Muscle of back (tissue), 13 donors: ENCODE data around the gene WFDC11. TPM values are rescaled to one million over a fixed set of nuclear protein-coding genes. Genes with fewer than 3 reads are reported as not detected.
A peak's percentile ranks its signal among the peaks of the same experiment; 100 is the strongest.
"Not testable (repeated sequence)": the region's sequence is repeated elsewhere in the genome, so short reads cannot be mapped to it uniquely, and the experiment has no call there.

Experiments used
- DNase-seq, 3 donors: peaks; one replicate each; pipeline versions ENCODE4 v3.0.0 to v3.0.0-alpha.2; 2013
- long read RNA-seq, 9 donors: transcript quantifications; one replicate each; lab custom pipeline, GENCODE V29; 2026
- polyA plus RNA-seq, 10 donors: library from polyadenylated mRNA; unstranded; fragments of 120-200 nt; gene quantifications; one replicate each; pipeline ENCODE4 v1.2.1, GENCODE V29; 2013; ENCODE audit not compliant: insufficient read length in 10 of 10

The WFDC11 gene
- polyA plus RNA-seq = not detected
- long read RNA-seq, donor 1 = 0 reads
- long read RNA-seq, donor 2 = 0 reads
- long read RNA-seq, donor 3 = 0 reads
- long read RNA-seq, donor 4 = 0 reads
- long read RNA-seq, donor 5 = 0 reads
- long read RNA-seq, donor 6 = 0 reads
- long read RNA-seq, donor 7 = 0 reads
- long read RNA-seq, donor 8 = 0 reads
- long read RNA-seq, donor 9 = 0 reads

DNA sequence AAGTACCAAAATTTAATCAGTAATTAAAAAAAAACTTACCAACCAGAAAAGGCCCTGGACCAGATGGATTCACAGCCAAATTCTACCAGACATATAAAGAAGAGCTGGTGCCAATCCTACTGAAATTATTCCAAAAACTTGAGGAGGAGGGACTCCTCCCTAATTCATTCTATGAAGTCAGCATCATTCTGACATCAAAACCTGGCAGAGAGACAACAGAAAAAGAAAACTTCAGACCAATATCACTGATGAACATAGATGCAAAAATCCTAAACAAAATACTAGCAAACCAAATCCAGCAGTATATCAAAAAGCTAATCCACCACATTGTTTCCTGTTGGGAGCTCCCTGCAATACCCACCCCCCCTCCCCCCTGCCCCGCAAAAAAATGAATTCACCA is at the start of gene WFDC11:
WFDC11 (minus strand) TSS at position 101 of the 400 bp plus-strand sequence. CDS start 19,639 bp downstream, outside the sequence.
- DNase-seq = no peak

DNA sequence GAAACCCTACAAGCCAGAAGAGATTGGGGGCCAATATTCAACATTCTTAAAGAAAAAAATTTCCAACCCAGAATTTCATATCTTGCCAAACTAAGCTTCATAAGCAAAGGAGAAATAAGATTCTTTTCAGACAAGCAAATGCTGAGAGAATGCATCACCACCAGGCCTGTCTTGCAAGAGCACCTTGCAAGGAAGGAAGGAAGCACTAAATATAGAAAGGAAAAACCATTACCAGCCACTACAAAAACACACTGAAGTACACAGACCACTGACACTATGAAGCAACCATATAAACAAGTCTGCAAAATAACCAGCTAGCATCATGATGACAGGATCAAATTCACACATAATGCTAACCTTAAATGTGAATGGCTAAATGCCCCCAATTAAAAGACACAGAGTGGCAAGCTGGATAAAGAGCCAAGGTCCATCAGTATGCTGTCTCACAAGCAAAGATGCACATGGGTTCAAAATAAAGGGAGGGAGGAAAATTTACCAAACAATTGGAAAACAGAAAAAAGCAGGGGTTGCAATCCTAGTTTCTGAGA is 46.2 kb upstream of the WFDC11 start:
- DNase-seq = not testable (repeated sequence)

DNA sequence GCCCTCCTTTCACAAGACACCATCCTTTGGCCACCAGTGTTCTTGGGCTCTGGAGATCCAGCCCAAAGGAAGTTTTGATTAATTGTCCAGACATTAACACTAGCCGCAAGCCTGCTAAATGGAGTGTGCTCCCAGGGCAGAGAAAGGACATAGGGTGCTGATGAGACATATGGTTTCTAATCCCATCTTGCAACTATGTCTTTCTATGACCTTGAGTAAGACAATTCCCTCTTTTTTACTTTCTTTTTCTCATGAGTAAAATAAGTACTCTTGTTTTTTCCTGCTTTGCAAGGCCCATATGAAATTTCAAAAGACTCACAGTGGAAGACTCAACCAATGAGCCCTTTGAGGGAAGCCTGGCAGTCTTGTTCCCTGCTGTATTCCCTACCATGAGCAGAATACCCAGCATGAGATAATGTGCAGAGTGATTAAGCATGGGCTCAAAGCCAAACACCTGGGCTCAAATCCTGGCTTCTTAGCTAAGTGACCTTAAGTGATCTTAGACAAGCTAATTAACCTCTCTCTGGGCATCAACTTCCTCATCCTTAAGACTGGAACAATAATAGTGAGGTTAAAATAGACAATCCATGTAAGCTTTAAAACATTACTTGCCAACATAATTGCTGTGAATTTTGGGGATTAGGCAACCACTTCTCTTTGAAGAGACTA is 35.1 kb upstream of the WFDC11 start, which contains the start of gene WFDC10B:
WFDC10B (minus strand) TSS at position 51 of the 669 bp plus-strand sequence. CDS start 19,027 bp downstream, outside the sequence.
- peak in 2 of 3 donors; percentile 0 to 1 for DNase-seq

DNA sequence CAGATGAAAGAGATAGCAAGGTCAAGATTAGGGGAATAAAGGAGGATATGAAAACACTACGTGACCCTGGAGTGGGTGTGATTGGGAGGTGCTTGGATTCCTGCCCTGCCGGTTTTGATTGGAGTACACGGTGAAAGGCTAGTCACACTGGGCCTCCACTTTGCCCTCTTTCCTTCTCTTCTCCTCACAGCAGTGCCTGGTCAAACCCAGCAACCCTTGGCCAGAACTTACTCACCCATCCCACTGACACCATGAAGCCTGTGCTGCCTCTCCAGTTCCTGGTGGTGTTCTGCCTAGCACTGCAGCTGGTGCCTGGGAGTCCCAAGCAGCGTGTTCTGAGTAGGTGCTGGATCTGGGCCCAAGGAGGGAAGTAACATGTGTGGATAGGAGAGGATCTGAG is 31.8 kb upstream of the WFDC11 start, which contains the start of gene WFDC13:
WFDC13 (plus strand) TSS at position 166 of the 400 bp plus-strand sequence; CDS start at position 252, 86 bp downstream.
- DNase-seq = no peak

DNA sequence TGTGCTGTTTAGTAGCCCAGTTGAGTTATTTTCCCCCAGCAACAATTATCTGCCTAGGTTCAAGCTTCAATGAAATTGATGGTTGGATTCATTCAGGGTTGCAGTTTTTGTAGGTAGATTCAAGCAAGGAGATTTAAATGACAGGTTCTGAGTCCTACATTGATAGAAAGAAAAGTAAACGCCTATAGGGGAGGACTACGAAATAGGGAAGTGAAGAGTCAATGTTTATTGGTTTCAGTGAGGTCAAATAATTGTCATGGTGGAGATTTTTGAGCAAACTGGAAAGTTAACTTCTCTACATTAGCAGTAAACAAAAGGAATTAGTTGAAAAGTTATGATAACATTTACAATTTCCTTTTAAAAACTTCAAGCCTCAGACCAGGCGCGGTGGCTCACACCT is 31.1 kb upstream of the WFDC11 start:
- no peak for DNase-seq

DNA sequence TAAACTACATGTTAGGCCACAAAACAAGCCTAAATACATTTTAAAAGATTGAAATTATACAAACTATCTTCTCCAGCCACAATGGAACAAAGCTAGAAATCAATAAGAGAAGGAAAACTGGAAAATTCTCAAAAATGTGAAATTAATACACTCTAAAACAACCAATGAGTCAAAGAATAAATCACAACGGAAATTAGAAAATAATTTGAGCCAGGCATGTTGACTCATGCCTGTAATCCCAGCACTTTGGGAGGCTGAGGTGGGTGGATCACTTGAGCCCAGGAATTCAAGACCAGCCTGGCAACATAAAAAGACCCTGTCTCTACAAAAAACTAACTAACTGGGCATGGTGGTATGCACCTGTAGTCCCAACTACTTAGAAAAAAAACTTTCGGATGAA is 25.5 kb upstream of the WFDC11 start:
- DNase-seq = no peak

DNA sequence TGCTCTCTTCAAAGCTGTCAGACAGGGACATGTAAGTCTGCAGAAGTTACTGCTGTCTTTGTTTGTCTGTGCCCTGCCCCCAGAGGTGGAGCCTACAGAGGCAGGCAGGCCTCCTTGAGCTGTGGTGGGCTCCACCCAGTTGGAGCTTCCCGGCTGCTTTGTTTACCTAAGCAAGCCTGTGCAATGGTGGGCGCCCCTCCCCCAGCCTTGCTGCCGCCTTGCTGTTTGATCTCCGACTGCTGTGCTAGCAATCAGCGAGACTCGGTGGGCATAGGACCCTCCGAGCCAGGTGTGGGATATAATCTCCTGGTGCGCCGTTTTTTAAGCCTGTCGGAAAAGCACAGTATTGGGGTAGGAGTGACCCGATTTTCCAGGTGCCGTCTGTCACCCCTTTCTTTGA is 23.3 kb upstream of the WFDC11 start:
- DNase-seq = not testable (repeated sequence)

DNA sequence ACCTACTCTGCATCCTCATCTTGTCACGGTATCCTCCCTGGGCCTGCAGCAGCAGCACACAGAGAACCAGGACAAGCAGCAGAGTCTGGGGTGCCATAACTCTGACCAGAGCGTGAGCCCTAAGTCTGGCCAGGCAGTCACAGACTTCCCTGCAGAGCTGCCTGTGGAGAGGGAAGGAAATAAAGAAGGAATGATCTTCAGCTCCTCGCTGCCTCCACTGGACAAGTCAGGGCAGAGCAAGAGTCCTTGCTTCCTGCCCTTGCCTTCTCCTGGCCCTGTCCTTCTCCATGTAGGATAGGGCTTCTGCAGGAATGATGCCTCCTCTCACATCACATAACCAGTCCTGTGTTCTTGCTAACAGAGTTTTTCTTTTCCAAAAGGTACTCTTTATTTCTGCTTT is 15.9 kb upstream of the WFDC11 start:
- DNase-seq = no peak

DNA sequence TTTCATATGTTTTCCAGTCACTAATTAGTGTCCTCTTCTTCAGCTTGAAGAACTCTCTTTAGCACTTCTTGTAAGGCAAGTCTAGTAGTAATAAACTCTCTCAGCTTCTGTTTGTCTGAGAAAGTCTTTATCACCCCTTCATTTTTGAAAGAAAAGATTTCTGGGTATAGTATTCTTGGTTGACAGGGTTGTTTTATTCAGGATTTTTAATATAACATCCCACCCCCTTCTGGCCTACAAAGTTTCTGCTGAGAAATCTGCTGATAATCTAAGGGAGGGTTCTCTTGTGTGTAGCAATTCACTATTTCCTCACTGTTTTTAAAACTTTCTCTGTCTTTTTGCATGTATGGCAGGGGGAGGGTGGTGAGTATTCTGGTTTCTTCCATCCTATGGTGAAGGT is 9.6 kb upstream of the WFDC11 start:
- DNase-seq = no peak

DNA sequence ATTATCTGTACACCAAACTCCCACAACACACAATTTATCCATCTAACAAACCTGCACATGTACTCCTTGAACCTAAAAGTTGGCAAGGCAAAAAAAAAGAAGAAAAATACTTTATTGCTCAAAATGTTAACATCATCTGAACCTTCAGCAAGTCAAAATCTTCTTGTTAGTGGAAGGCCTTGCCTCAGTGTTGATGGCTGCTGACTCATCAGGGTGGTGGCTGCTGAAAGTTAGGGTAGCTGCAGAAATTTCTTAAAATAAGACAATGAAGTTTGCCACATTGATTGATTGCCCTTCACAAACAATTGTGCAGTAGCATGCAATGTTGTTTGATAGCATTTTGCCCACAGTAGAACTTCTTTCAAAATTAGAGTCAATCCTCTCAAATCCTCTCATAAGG is 2.7 kb upstream of the WFDC11 start:
- DNase-seq = no peak

DNA sequence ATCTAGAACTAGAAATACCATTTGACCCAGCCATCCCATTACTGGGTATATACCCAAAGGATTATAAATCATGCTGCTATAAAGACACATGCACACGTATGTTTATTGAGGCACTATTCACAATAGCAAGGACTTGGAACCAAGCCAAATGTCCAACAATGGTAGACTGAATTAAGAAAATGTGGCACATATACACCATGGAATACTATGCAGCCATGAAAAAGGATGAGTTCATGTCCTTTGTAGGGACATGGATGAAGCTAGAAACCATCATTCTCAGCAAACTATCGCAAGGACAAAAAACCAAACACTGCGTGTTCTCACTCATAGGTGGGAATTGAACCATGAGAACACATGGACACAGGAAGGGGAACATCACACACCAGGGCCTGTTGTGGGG is 13.0 kb downstream of the WFDC11 start:
- not testable (repeated sequence) for DNase-seq

DNA sequence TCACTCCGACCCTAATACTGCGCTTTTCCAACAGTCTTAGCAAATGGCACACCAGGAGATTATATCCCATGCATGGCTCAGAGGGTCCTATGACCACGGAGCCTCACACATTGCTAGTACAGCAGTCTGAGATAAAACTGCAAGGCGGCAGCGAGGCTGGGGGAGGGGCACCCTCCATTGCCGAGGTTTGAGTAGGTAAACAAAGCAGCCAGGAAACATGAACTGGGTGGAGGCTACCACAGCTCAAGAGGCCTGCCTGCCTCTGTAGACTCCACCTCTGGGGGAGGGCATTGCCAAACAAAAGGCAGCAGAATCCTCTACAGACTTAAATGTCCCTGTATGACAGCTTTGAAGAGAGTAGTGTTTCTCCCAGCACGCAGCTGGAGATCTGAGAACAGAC is 18.3 kb downstream of the WFDC11 start:
- not testable (repeated sequence) for DNase-seq

DNA sequence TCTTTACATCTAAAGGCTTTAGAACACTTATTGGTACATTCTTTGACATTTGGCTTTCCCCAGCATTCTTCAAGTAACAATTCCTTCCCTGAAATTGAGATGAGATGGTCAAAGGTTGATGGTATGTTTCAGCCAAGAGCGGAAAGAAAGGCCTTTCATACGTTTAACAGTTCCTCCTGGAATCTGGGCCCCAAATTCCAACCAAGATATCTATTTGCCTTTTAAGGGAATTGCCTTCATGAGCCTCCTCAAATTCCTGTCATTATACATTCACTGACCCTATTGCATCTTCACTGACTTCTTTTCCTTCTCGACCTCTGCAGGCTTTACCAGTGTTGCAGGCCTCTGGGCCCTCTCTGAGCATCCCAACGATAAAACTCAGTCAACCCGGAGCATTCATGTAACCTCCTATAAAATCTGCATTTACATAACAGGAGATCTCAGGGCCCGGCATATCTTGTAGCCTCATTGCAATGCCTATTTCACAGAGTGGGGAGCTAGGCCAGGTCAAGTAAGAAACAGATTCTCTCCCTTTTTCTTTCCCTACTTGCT is 20.7 kb downstream of the WFDC11 start:
- DNase-seq = no peak

DNA sequence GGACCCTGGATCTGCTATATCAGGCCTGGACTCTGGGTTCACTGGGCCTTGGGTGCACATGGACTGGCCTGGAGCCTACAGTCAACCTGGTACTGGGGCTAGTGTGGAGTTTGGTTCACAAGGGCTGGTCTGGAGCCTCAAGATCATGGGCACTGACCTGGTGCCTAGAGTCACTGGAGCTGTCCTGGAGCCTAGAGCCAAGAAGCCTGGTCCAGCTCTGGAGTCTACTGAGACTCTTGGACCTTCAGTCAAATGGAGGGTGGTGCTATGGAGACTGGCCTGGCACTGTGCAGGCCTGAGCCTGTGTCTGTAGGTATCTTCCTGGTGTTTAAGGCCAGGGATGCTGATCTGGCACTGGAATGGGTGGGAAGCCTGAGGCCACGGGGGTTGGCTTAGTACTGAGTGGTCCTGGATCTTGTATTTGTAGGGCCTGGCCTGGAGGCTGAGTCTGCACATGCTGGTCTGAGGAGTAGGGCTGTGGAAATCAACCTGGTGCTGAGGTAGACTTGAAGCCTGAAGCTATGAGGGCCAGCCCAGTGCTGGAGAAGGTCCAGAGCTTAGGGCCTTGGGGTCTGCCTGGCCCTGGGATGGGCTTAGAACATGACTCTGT is 22.5 kb downstream of the WFDC11 start:
- DNase-seq = no peak

DNA sequence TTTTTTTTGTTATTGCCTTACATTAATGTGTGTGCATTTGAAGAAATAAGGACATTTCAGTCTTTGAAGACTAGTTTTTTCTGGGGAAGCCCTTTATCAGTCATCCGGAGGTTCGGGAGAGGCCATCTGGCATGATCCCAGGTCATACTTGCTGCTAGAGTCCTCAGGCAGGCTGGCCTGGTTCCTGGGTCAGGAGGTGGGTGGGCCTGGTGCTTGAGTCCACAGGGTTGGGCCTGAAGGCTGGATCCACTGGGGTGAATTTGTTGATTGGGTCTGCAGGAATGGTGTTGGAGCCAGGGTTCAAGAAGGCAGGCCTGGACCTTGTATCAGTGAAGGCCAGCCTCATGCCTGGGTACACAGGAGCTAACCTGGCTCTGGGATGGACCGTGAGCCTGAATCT is 23.2 kb downstream of the WFDC11 start:
- DNase-seq = no peak

DNA sequence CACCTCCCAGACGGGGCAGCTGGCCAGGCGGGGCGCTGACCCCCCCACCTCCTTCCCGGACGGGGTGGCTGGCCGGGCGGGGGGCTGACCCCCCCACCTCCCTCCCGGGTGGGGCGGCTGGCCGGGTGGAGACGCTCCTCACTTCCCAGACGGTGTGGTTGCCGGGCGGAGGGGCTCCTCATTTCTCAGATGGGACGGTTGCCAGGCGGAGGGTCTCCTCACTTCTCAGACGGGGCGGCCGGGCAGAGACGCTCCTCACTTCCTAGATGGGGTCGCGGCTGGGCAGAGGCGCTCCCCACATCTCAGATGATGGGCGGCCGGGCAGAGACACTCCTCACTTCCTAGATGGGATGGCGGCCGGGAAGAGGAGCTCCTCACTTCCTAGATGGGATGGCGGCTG is 24.2 kb downstream of the WFDC11 start:
- not testable (repeated sequence) for DNase-seq

DNA sequence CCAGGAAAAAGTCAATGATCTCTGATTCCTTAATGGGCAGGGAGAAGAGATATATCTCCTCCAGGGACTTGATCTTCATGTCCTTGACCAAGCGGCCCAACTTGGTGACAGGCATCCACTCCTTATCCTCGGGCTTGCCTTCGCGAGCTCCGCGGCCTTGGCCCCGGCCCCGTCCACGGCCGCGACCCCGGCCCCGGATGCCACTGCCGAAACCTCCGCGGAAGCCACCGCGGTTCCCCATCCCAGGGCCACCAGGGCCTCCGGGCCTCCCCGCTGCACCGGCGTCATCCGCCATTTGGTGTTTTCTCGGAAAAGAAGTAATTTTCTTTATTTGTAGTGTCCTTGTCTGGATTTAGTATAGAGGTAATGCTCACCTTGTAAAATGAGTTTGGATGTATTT is 29.0 kb downstream of the WFDC11 start:
- not testable (repeated sequence) for DNase-seq

DNA sequence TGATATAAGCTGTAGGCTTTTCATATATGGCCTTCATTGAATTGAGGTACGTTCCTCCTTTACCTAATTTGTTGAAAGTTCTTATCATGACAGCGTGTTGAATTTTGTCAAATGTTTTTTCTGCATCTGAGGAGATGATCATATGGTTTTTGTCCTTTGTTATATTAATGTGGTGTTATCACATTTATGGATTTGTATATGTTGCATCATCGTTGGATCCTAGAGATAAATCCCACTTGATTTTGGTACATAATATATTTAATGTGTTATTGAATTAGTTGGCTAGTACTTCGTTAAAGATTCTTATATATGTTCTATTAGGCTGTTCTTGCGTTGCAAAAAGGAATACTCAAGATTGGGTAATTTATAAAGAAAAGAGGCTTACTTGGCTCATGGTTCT is 30.4 kb downstream of the WFDC11 start:
- DNase-seq = no peak

DNA sequence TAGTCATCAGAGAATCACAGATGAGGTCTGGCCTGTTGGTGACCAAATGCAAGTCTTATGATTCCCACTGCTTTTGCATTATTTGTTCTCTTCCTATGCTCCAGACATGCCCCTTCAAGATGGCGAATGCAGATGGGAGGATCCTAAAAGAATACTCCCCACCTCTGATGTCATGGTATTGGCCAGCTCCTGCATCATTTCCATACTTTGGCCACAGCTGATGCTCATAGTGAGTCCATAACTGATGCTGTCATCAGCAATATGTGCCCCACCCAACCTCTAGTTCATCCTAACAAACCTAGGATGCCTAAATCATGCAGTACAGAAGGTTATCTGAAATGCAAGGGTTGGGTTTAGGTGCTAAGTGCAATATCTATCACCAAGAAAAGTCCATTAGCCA is 33.5 kb downstream of the WFDC11 start:
- no peak for DNase-seq

DNA sequence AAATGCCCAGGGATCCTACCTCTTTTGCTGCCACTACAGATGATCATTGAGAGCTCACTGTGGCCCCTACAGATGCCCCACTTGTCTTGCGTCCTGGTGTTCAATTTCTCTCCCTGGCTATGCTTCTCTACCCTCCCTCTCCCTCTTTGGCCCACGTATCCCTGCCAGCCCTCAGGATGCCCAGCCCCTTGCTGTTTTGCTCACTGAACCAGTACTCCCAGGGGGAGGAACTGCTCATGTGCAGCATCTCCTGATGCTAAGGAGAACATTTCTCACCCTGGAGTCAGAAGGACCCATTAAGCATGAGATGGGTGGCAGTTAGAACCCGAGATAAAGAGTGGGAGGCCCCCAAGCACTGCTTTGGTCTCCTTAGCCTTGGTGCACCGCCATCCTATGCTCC is 38.9 kb downstream of the WFDC11 start, which contains the start of gene WFDC9:
WFDC9 (minus strand) TSS at position 101 of the 400 bp plus-strand sequence. CDS start 21,103 bp downstream, outside the sequence.
- DNase-seq = no peak

DNA sequence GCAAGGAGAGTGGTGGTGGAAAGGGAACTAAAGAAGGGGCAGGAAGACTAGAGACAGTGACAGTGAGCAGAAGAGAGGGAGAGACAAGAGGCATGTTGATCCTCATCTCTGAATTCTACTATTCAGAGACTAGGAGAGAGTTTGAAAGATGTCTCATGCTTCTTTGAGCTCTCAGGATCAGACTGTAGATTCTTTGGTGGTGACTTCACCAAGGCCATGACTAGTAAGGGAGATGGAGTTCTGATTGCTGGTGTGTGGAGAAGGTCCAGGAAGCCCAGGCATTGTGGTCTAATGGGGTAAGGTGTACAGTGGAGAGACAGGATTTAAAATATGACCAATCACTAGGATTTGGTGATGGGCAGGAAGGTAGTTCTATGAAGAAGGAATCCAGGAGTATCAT is 39.7 kb downstream of the WFDC11 start:
- no peak for DNase-seq

DNA sequence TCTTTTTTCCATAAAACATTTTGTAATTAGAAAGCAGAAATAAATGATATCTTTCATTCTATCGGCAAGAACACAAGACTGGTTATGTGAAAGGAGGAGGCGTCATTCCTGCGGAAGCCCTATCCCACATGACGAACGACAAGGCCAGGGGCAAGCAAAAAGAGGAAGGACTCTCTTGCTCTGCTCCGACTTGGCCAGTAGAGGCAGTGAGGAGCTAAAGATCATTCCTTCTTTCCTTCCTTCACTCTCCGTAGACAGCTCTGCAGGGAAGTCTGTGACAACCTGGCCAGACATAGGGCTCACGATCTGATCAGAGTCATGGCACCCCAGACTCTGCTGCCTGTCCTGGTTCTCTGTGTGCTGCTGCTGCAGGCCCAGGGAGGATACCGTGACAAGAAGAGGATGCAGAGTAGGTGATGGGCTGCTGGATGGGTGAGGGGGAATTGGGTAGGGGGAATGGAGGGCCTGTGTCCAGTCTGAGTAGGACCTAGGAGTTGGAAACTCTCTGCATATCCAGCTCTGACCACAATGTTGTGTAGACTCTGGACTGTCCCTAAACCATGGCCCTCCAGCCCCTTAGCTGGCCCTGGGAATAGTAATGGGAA is 40.4 kb downstream of the WFDC11 start, which contains the start of gene WFDC10A:
WFDC10A (plus strand) TSS at position 244 of the 605 bp plus-strand sequence; CDS start at position 319, 75 bp downstream.
- peak; percentile 10 to 30 (median 20) for DNase-seq
